DND-41 (cell line): Measurements from ENCODE around the gene CCDC6.
"Not testable (repeated sequence)": the region's sequence is repeated elsewhere in the genome, so short reads cannot be mapped to it uniquely, and the experiment has no call there.

Experiments
- ATAC-seq: fragments of 200-7000 bp; cut with Tn5 transposase; 3 replicates; pipeline ENCODE4 v1.9.1; 2021; ENCODE audit warnings: low read depth; ENCODE audit not compliant: insufficient read depth
- DNase-seq: peaks from one replicate; pipeline ENCODE4 v3.0.0-alpha.2; 2020
- H2AFZ ChIP-seq: 2 replicates; pipeline ENCODE4 v1.6.0; 2012; ENCODE audit warnings: low read depth, low read length
- H3K27ac ChIP-seq: 2 replicates; pipeline ENCODE4 v1.5.1; 2012; ENCODE audit warnings: low read length, inconsistent platforms
- H3K27me3 ChIP-seq: fragments of 200-600 bp; sonication (generic); 2 replicates; pipeline ENCODE4 v1.6.0; 2012; ENCODE audit warnings: low read length, mild to moderate bottlenecking, inconsistent platforms; ENCODE audit not compliant: insufficient read depth, poor library complexity
- H3K36me3 ChIP-seq: 2 replicates; pipeline ENCODE4 v1.5.1; 2012; ENCODE audit warnings: low read length, inconsistent platforms; ENCODE audit not compliant: insufficient read depth
- H3K4me1 ChIP-seq: 2 replicates; pipeline ENCODE4 v1.5.1; 2012; ENCODE audit warnings: mild to moderate bottlenecking, low read length; ENCODE audit not compliant: insufficient read depth
- H3K4me2 ChIP-seq: 2 replicates; pipeline ENCODE4 v1.6.0; 2012; ENCODE audit warnings: mild to moderate bottlenecking, moderate library complexity, low read length, inconsistent platforms; ENCODE audit not compliant: insufficient read depth
- H3K4me3 ChIP-seq, 2 experiments: fragments of 200-600 bp in 1 of 2; shearing (Covaris generic) in 1 of 2; 2 replicates each; pipeline ENCODE4 v1.5.1; 2012 to 2016; ENCODE audit warnings: inconsistent platforms in 2 of 2, low read length in 2 of 2, mild to moderate bottlenecking in 2 of 2, low read depth in 1 of 2, moderate library complexity in 1 of 2
- H3K79me2 ChIP-seq: 2 replicates; pipeline ENCODE4 v1.6.0; 2012; ENCODE audit warnings: low read length, inconsistent platforms; ENCODE audit not compliant: insufficient read depth
- H3K9ac ChIP-seq: 2 replicates; pipeline ENCODE4 v1.6.0; 2012; ENCODE audit warnings: low read depth, mild to moderate bottlenecking, inconsistent platforms, low read length, moderate library complexity
- H3K9me3 ChIP-seq: 2 replicates; pipeline ENCODE4 v1.5.1; 2012; ENCODE audit warnings: low read length, moderate library complexity, mild to moderate bottlenecking, inconsistent platforms; ENCODE audit not compliant: insufficient read depth, severe bottlenecking
- H4K20me1 ChIP-seq: 2 replicates; pipeline ENCODE4 v1.6.0; 2012; ENCODE audit warnings: low read length; ENCODE audit not compliant: insufficient read depth
- CTCF ChIP-seq: IDR thresholded peaks from 2 replicates; pipeline ENCODE4 v1.5.1; 2012; ENCODE audit warnings: borderline replicate concordance, low read length, moderate library complexity, mild to moderate bottlenecking; ENCODE audit not compliant: poor library complexity, severe bottlenecking; ENCODE audit errors: extremely low read depth
- EZH2 ChIP-seq: IDR thresholded peaks from 3 replicates; pipeline ENCODE4 v1.6.1; 2012; ENCODE audit warnings: borderline replicate concordance, low read depth, mild to moderate bottlenecking, moderate library complexity, low read length, inconsistent platforms; ENCODE audit not compliant: severe bottlenecking

CCDC6 gene

DNA sequence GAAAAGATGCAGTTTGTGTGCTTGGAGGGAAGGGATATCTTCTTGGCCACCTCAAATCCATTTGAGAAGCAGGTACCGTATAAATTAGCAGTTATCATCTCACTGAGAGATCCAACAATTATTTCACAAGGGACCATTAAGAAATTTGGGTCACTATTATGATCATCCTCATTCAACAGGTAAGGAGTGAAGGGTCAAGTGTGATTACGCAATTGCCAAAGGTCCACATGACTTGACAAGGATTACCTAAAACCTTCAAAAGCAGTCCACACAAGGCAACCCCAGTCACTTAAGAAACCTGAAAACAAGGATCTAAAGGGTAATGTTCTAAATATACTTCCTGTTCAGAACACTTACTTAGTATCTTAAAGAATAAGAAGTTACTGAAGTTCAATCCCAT lies 27.4 kb downstream of the CCDC6 start:
- no peak for DNase-seq
- Histone ChIP-seq H3K27me3 (no peaks in the 10 kb centered on the region), H3K9me3 (no peaks in the 10 kb centered on the region), H3K79me2 (peaks cover 90% of the 10 kb centered on the region), H3K9ac (no peak overlapping the region), H4K20me1 (peaks cover 68% of the 10 kb centered on the region; the same call in 1 of the 2 replicates), H3K4me1 (no peaks in the 10 kb centered on the region), H3K4me2 (no peak overlapping the region), H3K27ac (no peak overlapping the region), H2AFZ (no peak overlapping the region), H3K4me3 (no peak overlapping the region), H3K36me3 (no peaks in the 10 kb centered on the region)
- TF ChIP-seq CTCF (no peak), EZH2 (no peak)
- ATAC-seq: no peak

- TF ChIP-seq CTCF: no peak
- TF ChIP-seq EZH2: no peak
- Histone ChIP-seq H3K4me2 (no peak overlapping the region), H3K9me3 (no peaks in the 10 kb centered on the region), H3K4me1 (no peaks in the 10 kb centered on the region), H3K4me3 (no peak overlapping the region), H3K79me2 (peaks cover 90% of the 10 kb centered on the region), H3K27me3 (no peaks in the 10 kb centered on the region), H3K9ac (no peak overlapping the region), H2AFZ (no peak overlapping the region), H4K20me1 (peaks cover 65% of the 10 kb centered on the region), H3K27ac (no peak overlapping the region), H3K36me3 (no peaks in the 10 kb centered on the region)
- DNase-seq (no peak), ATAC-seq (no peak)
These were observed 28.1 kb downstream of the CCDC6 start for GRCh38 chr10:59878289-59878688.

GRCh38 chr10:59877191-59877671 lies 29.1 kb downstream of the CCDC6 start:
- H3K4me3 ChIP-seq: no peak overlapping the region
- no peaks in the 10 kb centered on the region for H3K4me1 ChIP-seq
- H3K36me3 ChIP-seq: no peaks in the 10 kb centered on the region
- peaks cover 95% of the 10 kb centered on the region for H3K79me2 ChIP-seq
- H3K9ac ChIP-seq: no peak overlapping the region
- no peak overlapping the region for H3K27ac ChIP-seq
- TF ChIP-seq CTCF (no peak), EZH2 (no peak)
- no peak overlapping the region for H3K4me2 ChIP-seq
- ATAC-seq (no peak), DNase-seq (no peak)
- no peak overlapping the region for H2AFZ ChIP-seq
- no peaks in the 10 kb centered on the region for H3K9me3 ChIP-seq
- H3K27me3 ChIP-seq: no peaks in the 10 kb centered on the region
- H4K20me1 ChIP-seq: peaks cover 70% of the 10 kb centered on the region

- peaks cover 71% of the 10 kb centered on the region for H4K20me1 ChIP-seq
These were observed 29.7 kb downstream of the CCDC6 start for GRCh38 chr10:59876695-59877094.

DNA sequence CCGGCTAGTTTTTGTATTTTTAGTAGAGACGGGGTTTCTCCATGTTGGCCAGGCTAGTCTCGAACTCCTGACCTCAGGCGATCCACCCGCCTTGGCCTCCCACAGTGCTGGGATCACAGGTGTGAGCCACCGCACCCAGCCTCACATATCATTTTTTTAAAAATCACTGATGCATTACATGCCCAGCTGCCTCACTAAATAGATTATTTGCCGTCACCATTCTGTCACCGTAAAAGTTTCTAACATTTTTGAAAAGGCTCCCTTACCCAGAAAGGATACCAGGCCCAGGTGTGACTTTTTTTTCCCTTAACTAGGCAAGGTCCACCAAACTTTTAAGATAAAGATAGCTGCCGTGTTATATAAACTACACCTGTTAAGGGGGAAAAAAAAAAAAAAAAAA lies 30.1 kb downstream of the CCDC6 start:
- not testable (repeated sequence) for ATAC-seq, DNase-seq, H3K9me3 ChIP-seq, H2AFZ ChIP-seq, H3K27me3 ChIP-seq, H3K27ac ChIP-seq, H3K4me1 ChIP-seq, H3K4me2 ChIP-seq, H3K9ac ChIP-seq, H3K4me3 ChIP-seq, H3K36me3 ChIP-seq
- peaks cover 73% of the 10 kb centered on the region for H4K20me1 ChIP-seq
- H3K79me2 ChIP-seq: peaks cover 99% of the 10 kb centered on the region

More at GRCh38 chr10:59876695-59877094, 29.7 kb downstream of the CCDC6 start:
- H3K36me3 ChIP-seq: no peaks in the 10 kb centered on the region
- no peaks in the 10 kb centered on the region for H3K27me3 ChIP-seq
- no peak overlapping the region for H3K27ac ChIP-seq
- TF ChIP-seq EZH2 (no peak), CTCF (no peak)
- H2AFZ ChIP-seq: no peak overlapping the region
- no peak for DNase-seq
- no peak overlapping the region for H3K9ac ChIP-seq
- H3K4me1 ChIP-seq: no peaks in the 10 kb centered on the region
- H3K4me2 ChIP-seq: no peak overlapping the region
- H3K79me2 ChIP-seq: peaks cover 99% of the 10 kb centered on the region
- H3K4me3 ChIP-seq: no peak overlapping the region
- no peaks in the 10 kb centered on the region for H3K9me3 ChIP-seq
- no peak for ATAC-seq
